T-cell (primary cell): ENCODE results near the gene ZFP69. TPM values are rescaled to one million over a fixed set of nuclear protein-coding genes. Genes with fewer than 3 reads are reported as not detected.

Experiments
- ATAC-seq, 4 experiments: fragments of 200-7000 bp in 3 of 4; fragments of 150-1000 bp in 1 of 4; cut with Tn5 transposase; replicated peaks in 1 of 4; 1 replicate in 3 of 4; 2 replicates in 1 of 4; pipeline ENCODE4 v1.10.0; 2021; ENCODE audit warnings: moderate library complexity in 3 of 4, mild to moderate bottlenecking in 2 of 4, moderate number of reproducible peaks in 1 of 4
- CTCF ChIA-PET, 2 donors: fragments of 300-600 bp; sonication (Branson Sonifier 250); formaldehyde crosslinking; loops; one replicate each; lab custom pipeline; 2022; ENCODE audit warnings: antibody characterized with exemption in 2 of 2; lab: Charles Lee
- POLR2A ChIA-PET, 2 donors: fragments of 300-600 bp; sonication (Branson Sonifier 250); formaldehyde crosslinking; loops; one replicate each; lab custom pipeline; 2022; ENCODE audit warnings: antibody characterized with exemption in 2 of 2; lab: Charles Lee
- DNase-seq, 35 experiments: peaks; one replicate each; pipeline versions ENCODE4 v3.0.0 to v3.0.0-alpha.2; 2013 to 2023
- H3K27ac ChIP-seq: one replicate; pipeline ENCODE4 v1.5.1; 2013; ENCODE audit warnings: low read length
- H3K27me3 ChIP-seq, 2 experiments: replicated peaks in 1 of 2; 1 replicate in 1 of 2; 2 replicates in 1 of 2; pipeline versions ENCODE4 v1.6.1 to v1.7.0; 2013; ENCODE audit warnings: low read length in 1 of 2, mixed read lengths in 1 of 2; ENCODE audit not compliant: control insufficient read depth in 2 of 2, insufficient read depth in 2 of 2; ENCODE audit errors: extremely low read depth in 1 of 2
- H3K36me3 ChIP-seq, 2 donors: 1 replicate in 1 of 2; 2 replicates in 1 of 2; pipeline versions ENCODE4 v1.6.1 to v1.7.0; 2013; ENCODE audit warnings: low read length in 1 of 2; ENCODE audit not compliant: control insufficient read depth in 2 of 2, insufficient read depth in 1 of 2; ENCODE audit errors: extremely low read depth in 1 of 2
- H3K4me1 ChIP-seq, 2 experiments: 1 replicate in 1 of 2; 2 replicates in 1 of 2; pipeline versions ENCODE4 v1.6.1 to v1.7.0; 2013; ENCODE audit warnings: low read length in 2 of 2, mixed read lengths in 1 of 2; ENCODE audit not compliant: insufficient read depth in 2 of 2, control insufficient read depth in 1 of 2; ENCODE audit errors: extremely low read depth in 1 of 2
- H3K4me3 ChIP-seq, 2 donors: 1 replicate in 1 of 2; 2 replicates in 1 of 2; pipeline versions ENCODE4 v1.5.1 to v1.7.0; 2013; ENCODE audit warnings: mild to moderate bottlenecking in 2 of 2, low read length in 1 of 2, moderate library complexity in 1 of 2; ENCODE audit not compliant: control insufficient read depth in 1 of 2; ENCODE audit errors: extremely low read depth in 1 of 2
- H3K9me3 ChIP-seq: 2 replicates; pipeline ENCODE4 v1.7.0; 2013
- H3K27ac Mint-ChIP-seq, 2 donors: one replicate each; pipeline ENCODE4 v1.8.0; 2020 to 2021; ENCODE audit warnings: mild to moderate bottlenecking in 2 of 2, mixed read lengths in 2 of 2
- H3K27me3 Mint-ChIP-seq, 2 donors: one replicate each; pipeline ENCODE4 v1.8.0; 2021 to 2022; ENCODE audit warnings: mixed read lengths in 2 of 2
- H3K36me3 Mint-ChIP-seq: one replicate; pipeline ENCODE4 v1.8.0; 2021; ENCODE audit warnings: mixed read lengths
- H3K4me1 Mint-ChIP-seq, 3 donors: one replicate each; pipeline ENCODE4 v1.8.0; 2020 to 2022; ENCODE audit warnings: mixed read lengths in 3 of 3, mild to moderate bottlenecking in 1 of 3
- H3K4me3 Mint-ChIP-seq, 3 donors: one replicate each; pipeline ENCODE4 v1.8.0; 2020 to 2022; ENCODE audit warnings: mild to moderate bottlenecking in 3 of 3, mixed read lengths in 3 of 3, moderate library complexity in 3 of 3
- H3K9me3 Mint-ChIP-seq, 3 donors: one replicate each; pipeline ENCODE4 v1.8.0; 2020 to 2022; ENCODE audit warnings: mixed read lengths in 3 of 3
- WGBS: methylation state at CpG from one replicate; pipeline ENCODE4 v1.1.5; 2013; ENCODE audit warnings: missing lambda C conversion rate; ENCODE audit not compliant: insufficient coverage; 5-methylcytosine and 5-hydroxymethylcytosine counted together
- total RNA-seq, 35 experiments: library from RNA in 6 of 35; stranded (reverse) in 6 of 35; fragments of 120-200 nt in 1 of 35; gene quantifications; one replicate each; pipeline versions ENCODE4 v1.2.1 to v1.2.4 and lab custom pipeline; 2013 to 2026

Gene ZFP69
- total RNA-seq, 5 donors from 2014 or later (not counting 1 experiment from before 2014, with no cell fraction given) = 3.9 to 4.5 (median 4.1) TPM

DNA sequence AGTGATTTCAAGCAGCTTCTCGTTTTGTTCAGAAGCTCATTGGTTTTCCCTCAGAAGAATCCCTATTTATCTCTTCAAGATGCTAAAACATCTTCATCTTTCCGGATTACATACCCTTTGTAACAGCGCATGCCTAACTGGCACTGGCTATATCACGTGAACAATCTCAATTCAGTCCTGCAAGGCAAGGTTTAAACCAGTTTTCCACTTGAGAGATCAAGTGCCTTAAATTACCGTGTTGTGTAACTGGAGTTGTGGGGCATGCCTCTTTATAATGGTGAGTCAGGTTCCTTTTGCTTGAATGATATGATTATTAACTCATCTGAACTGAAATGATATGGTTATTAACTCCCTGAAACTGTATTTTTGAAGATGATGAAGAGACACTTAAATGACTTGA, 37.8 kb upstream of the ZFP69 start:
- H3K4me1 Mint-ChIP-seq = peaks cover 3 to 10% (median 5%) of the 10 kb centered on the region in 3 donors
- H3K4me3 ChIP-seq = no peak overlapping the region
- no peaks in the 10 kb centered on the region for H3K36me3 ChIP-seq
- H3K27ac Mint-ChIP-seq = no peak overlapping the region
- ChIA-PET CTCF (interaction anchor here (0.7 to 2.9 kb wide), 5 partner anchors 63 to 298 kb away, joined by 3 to 20 read pairs (median 6); no protein-coding TSS in a partner anchor), POLR2A (interaction anchor here (0.5 kb wide), 2 partner anchors 13 to 286 kb away, joined by 3 to 5 read pairs; no protein-coding TSS in a partner anchor)
- WGBS = 86% methylated on average over 5 of the region's 5 CpGs
- H3K9me3 ChIP-seq = no peaks in the 10 kb centered on the region
- H3K27me3 ChIP-seq = no peaks in the 10 kb centered on the region
- H3K4me1 ChIP-seq = no peaks in the 10 kb centered on the region
- H3K27me3 Mint-ChIP-seq = no peaks in the 10 kb centered on the region
- ATAC-seq (no peak), DNase-seq (no peak)
- no peaks in the 10 kb centered on the region for H3K9me3 Mint-ChIP-seq
- H3K36me3 Mint-ChIP-seq = no peaks in the 10 kb centered on the region
- no peak overlapping the region for H3K27ac ChIP-seq
- no peak overlapping the region for H3K4me3 Mint-ChIP-seq

DNA sequence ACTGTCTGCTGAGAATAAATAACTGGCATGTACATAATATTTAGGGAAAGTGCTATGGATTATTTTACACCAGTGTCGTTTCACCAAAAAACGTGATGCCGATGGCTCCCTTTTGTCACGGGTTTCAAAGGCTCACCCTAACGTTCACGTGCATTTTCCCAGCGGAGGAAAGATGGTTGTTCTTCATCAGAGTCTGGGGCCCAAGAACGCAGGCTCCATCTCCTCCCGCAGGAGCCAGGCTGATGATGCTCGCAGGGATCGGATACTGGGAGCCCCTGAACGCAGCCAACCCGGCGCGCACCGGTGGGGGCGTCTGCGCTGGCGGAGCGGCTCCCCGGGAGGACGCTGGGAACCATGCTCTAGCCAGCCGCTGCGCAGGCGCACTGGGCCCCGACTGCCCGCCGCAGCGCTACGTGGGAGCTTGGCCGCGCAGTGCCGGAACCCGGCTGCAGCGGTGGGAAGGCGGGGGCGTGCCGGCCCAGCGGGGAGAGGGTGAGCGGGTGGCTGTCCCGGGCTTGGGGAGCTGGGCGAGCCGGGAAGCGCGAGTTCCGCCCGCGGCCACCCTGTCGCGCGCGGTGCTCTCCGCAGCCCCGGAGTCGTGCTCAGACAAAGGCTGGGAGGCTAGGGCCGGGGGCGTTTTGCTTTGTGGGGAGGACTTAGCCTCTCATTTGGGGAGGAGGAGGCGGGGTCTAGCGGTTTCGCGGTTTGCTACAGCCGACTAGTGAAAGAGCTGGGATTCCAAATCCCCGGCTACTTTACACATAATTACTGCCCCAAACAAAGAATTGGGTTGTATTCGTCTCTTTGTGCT, 27.2 kb upstream of the ZFP69 start, which contains the start of gene ZFP69B:
Gene ZFP69B (plus strand): TSS at position 793 of the 811 bp plus-strand sequence. CDS start 486 bp downstream, outside the sequence.
- ATAC-seq (peak; percentile 78 to 84 (median 81)), DNase-seq (peak; percentile 56 to 91 (median 74))
- Mint-ChIP-seq H3K36me3 (peaks cover 36% of the 10 kb centered on the region), H3K9me3 (peaks cover 14 to 46% (median 31%) of the 10 kb centered on the region in 3 donors), H3K27ac (peak within 1 kb of the TSS; percentile 86 to 88), H3K27me3 (no peaks in the 10 kb centered on the region), H3K4me1 (peaks cover 21 to 25% (median 24%) of the 10 kb centered on the region in 3 donors), H3K4me3 (peak within 1 kb of the TSS; percentile 84 to 94 (median 87))
- WGBS = under 1% methylated on average over 57 of the region's 64 CpGs
- Histone ChIP-seq H3K9me3 (no peaks in the 10 kb centered on the region), H3K27me3 (no peaks in the 10 kb centered on the region), H3K27ac (peak within 1 kb of the TSS; percentile 76), H3K4me3 (peak within 1 kb of the TSS; percentile 59 to 90), H3K4me1 (peaks cover 7 to 18% of the 10 kb centered on the region in 2 experiments), H3K36me3 (peaks cover 0 to 4% of the 10 kb centered on the region in 2 donors)
- POLR2A ChIA-PET = interaction anchor here (0.5 to 0.6 kb wide), 4 partner anchors 88 to 297 kb away, joined by 3 to 5 read pairs (median 3); no protein-coding TSS in a partner anchor
- CTCF ChIA-PET = interaction anchor here (0.7 to 2.0 kb wide), 4 partner anchors 12 to 479 kb away, joined by 3 to 8 read pairs (median 4); partner anchors contain the start of gene EXO5 (in 1 of the 2)

DNA sequence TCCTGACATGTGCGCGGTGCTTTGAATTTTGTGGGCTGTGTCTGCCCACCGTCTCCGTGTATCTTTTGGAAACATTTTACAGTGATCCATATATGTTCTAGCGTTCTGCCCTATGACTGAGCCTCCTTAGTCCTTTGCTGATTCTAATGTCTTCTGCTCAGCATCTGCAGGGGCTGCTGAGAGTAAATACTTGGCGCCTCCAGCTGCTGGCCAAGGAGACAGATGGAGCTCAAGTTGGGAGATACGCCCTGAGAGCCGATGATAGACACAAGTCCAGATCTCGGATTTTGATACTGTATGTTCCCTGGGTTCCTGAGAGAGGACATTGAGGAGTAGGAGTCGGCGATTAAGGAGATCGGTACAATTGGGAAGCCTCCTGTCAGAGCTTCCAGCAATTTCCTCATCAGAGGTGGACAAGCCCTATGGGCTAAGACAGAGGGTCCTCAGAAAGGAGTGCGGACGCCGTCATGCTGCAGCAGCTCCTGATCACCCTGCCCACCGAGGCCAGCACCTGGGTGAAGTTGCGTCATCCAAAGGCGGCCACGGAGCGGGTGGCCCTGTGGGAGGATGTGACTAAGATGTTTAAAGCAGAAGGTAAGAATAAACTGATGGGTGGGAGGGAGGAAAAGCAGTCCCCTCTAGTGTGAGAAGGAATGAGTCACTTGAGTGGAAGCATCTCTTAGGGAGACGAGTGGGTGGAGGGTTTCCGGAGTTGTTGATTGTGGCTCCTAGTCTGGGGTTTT, 26.4 kb upstream of the ZFP69 start:
- peak overlapping the region; percentile 76 for H3K27ac ChIP-seq
- H3K9me3 ChIP-seq = peaks cover 5% of the 10 kb centered on the region
- H3K9me3 Mint-ChIP-seq = peaks cover 14 to 48% (median 34%) of the 10 kb centered on the region in 3 donors
- peak overlapping the region; percentile 86 to 87 for H3K27ac Mint-ChIP-seq
- H3K4me3 Mint-ChIP-seq = peak overlapping the region; percentile 84 to 94 (median 87)
- no peaks in the 10 kb centered on the region for H3K27me3 Mint-ChIP-seq
- peaks cover 7 to 18% of the 10 kb centered on the region in 2 experiments for H3K4me1 ChIP-seq
- peaks cover 21 to 25% (median 24%) of the 10 kb centered on the region in 3 donors for H3K4me1 Mint-ChIP-seq
- DNase-seq = peak; percentile 19 to 83 (median 48)
- ChIA-PET CTCF (interaction anchor here in 1 of 2 donors (0.7 to 2.0 kb wide), 3 partner anchors 12 to 82 kb away, joined by 3 to 8 read pairs (median 5); partner anchors contain the start of gene EXO5), POLR2A (interaction anchor here (0.5 to 0.7 kb wide), 7 partner anchors 25 to 297 kb away, joined by 3 to 15 read pairs (median 3); no protein-coding TSS in a partner anchor)
- peaks cover 0 to 7% of the 10 kb centered on the region in 2 donors for H3K36me3 ChIP-seq
- peak overlapping the region; percentile 59 to 90 for H3K4me3 ChIP-seq
- WGBS = 7% methylated on average over 18 of the region's 22 CpGs
- H3K27me3 ChIP-seq = no peaks in the 10 kb centered on the region
- H3K36me3 Mint-ChIP-seq = peaks cover 41% of the 10 kb centered on the region
- peak; percentile 65 to 76 (median 74) for ATAC-seq

DNA sequence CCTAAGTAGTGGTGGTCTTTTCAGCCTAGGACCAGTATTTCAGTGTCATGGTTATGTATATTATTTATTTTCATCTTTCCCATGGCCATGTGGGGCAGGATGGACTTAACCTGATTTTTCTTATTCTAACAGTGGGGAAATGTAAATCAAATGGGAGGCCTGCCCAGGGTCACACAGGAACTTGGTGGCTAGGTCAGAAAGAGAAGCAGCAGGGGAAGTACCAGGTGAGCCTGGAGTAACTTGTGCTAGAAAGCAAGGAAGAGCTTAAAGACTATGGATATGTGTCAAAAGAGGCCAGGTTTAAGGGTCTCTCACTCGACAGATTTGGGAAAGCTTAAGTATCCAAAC, 25.9 kb upstream of the ZFP69 start:
- Mint-ChIP-seq H3K27ac (peak overlapping the region; percentile 86 to 87), H3K4me3 (peak overlapping the region; percentile 84 to 94 (median 87)), H3K36me3 (peaks cover 42% of the 10 kb centered on the region), H3K9me3 (peaks cover 11 to 48% (median 32%) of the 10 kb centered on the region in 3 donors), H3K27me3 (no peaks in the 10 kb centered on the region), H3K4me1 (peaks cover 21 to 25% (median 24%) of the 10 kb centered on the region in 3 donors)
- POLR2A ChIA-PET = interaction anchor here (0.5 to 0.7 kb wide), 4 partner anchors 9 to 164 kb away, joined by 3 to 15 read pairs (median 8); no protein-coding TSS in a partner anchor
- Histone ChIP-seq H3K27ac (peak overlapping the region; percentile 76), H3K27me3 (no peaks in the 10 kb centered on the region), H3K4me1 (peaks cover 7 to 18% of the 10 kb centered on the region in 2 experiments), H3K4me3 (no peak overlapping the region), H3K9me3 (peaks cover 5% of the 10 kb centered on the region), H3K36me3 (peaks cover 0 to 8% of the 10 kb centered on the region in 2 donors)
- WGBS = no CpG with 5 or more reads among the region's 1 CpG
- no peak for ATAC-seq
- DNase-seq = peak in 1 of 35 experiments; percentile 27
- CTCF ChIA-PET = interaction anchor here in 1 of 2 donors (2.0 kb wide), 1 partner anchor 13 kb away, joined by 8 read pairs; no protein-coding TSS in a partner anchor

DNA sequence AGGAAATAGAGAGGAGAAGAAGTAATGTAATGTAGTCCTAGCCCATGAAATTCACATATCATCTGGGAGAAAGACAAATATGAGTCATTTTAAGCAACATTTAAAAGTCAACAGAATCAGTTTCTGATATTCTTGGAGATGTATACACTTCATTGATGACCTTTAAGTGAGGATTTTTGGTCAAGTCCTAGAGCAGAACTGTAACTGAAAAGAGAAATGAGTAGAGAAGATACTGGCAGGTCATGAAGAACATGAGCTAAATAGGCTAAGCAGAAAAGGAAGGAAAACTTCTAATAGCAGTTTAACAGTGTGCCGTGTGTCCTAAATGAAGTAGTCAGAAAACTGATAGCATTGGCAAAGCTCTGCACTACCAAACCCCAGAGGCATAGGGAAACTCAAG, 22.2 kb upstream of the ZFP69 start:
- H3K27me3 Mint-ChIP-seq = no peaks in the 10 kb centered on the region
- peaks cover 0 to 12% of the 10 kb centered on the region in 2 experiments for H3K4me1 ChIP-seq
- ChIA-PET CTCF (no interaction called here), POLR2A (no interaction called here)
- peaks cover 14% of the 10 kb centered on the region for H3K9me3 ChIP-seq
- DNase-seq (no peak), ATAC-seq (no peak)
- H3K4me1 Mint-ChIP-seq = peaks cover 13 to 17% (median 15%) of the 10 kb centered on the region in 3 donors
- H3K4me3 ChIP-seq = no peak overlapping the region
- H3K36me3 ChIP-seq = peaks cover 0 to 38% of the 10 kb centered on the region in 2 donors
- H3K27me3 ChIP-seq = no peaks in the 10 kb centered on the region
- H3K4me3 Mint-ChIP-seq = no peak overlapping the region
- peaks cover 30 to 79% (median 63%) of the 10 kb centered on the region in 3 donors for H3K9me3 Mint-ChIP-seq
- H3K27ac Mint-ChIP-seq = no peak overlapping the region
- no peak overlapping the region for H3K27ac ChIP-seq
- no CpG with 5 or more reads among the region's 1 CpG for WGBS
- peaks cover 78% of the 10 kb centered on the region for H3K36me3 Mint-ChIP-seq
